ENCODE measurements around the gene MCTP1.
A peak's percentile ranks its signal among the peaks of the same experiment; 100 is the strongest.

MCTP1 gene

DNA sequence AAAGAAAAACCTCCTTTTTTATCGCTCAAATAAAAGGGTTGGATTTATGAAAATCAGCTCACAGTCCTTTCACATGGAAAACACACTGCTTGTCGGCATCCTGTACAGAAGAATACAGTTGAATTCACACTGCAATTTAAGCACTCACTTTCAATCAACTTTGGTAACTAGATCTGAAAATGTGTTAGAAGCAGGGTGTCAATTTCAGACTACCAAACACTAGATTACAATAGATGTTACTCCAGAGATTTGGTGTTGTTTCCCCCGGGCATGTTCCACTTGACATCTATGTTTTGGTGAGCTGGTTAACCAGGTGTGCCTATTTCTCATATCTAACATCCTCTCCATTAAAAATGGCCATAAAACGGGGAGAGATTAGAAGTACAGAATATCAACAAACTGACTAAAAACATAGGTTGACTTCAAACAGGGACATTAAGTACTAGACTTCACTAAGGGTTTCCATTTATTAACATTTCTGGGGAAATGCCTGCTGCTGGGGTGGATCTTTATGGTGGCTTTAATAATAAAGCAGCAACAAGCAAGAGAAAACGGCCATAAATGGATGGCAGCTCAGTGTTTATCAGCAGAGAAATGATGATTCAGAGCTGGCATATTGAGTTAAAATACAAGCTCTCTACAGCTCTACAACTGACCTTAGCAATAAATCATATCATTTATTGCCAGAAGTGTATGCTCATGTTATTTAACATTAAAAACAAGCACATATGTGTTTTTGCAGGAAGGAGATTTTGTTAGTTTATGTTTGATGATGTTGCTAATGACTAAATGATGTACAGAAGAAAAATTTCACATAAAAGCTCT, 507.6 kb downstream of the MCTP1 start:
- H3K4me3 ChIP-seq (ENCODE audit: low read length) = no peak overlapping the region
- H2BK5ac ChIP-seq (ENCODE audit: low read length) = no peak overlapping the region
- no peak overlapping the region for H3K27ac ChIP-seq (ENCODE audit: low read depth, low read length)
- H2AK5ac ChIP-seq (ENCODE audit: low read length) = no peak overlapping the region
- H4K5ac ChIP-seq (ENCODE audit: low read length) = no peak overlapping the region
- H3K79me2 ChIP-seq (ENCODE audit: control insufficient read depth, insufficient read depth, low read length) = no peaks in the 10 kb centered on the region
- DNase-seq = no peak
- H2BK120ac ChIP-seq (ENCODE audit: low read depth, low read length) = no peak overlapping the region
- no peak overlapping the region for H3K4ac ChIP-seq (ENCODE audit: low read depth, low read length)
- no peak overlapping the region for H2BK15ac ChIP-seq (replicated peaks; ENCODE audit: low read depth)
- no peak overlapping the region for H3K18ac ChIP-seq (ENCODE audit: low read length)
- WGBS (ENCODE audit: extremely low coverage, insufficient coverage, low lambda C conversion rate) = no CpG with 5 or more reads among the region's 5 CpGs
- no peaks in the 10 kb centered on the region for H3K4me1 ChIP-seq (ENCODE audit: control insufficient read depth, low read depth, low read length)
- H4K8ac ChIP-seq (ENCODE audit: low read depth, low read length) = no peak overlapping the region
- no peak overlapping the region for H3K23ac ChIP-seq (ENCODE audit: low read length)
- no peak overlapping the region for H3K56ac ChIP-seq (ENCODE audit: low read length)
- H3K36me3 ChIP-seq (ENCODE audit: control insufficient read depth, insufficient read depth, low read length) = no peaks in the 10 kb centered on the region
- no peaks in the 10 kb centered on the region for H3K27me3 ChIP-seq (ENCODE audit: insufficient read depth, low read length, poor library complexity)
- H3K79me1 ChIP-seq (ENCODE audit: low read length) = no peaks in the 10 kb centered on the region
- no peak overlapping the region for H3K9ac ChIP-seq (ENCODE audit: low read length)
- no peak overlapping the region for H3K4me2 ChIP-seq (ENCODE audit: low read length)

DNA sequence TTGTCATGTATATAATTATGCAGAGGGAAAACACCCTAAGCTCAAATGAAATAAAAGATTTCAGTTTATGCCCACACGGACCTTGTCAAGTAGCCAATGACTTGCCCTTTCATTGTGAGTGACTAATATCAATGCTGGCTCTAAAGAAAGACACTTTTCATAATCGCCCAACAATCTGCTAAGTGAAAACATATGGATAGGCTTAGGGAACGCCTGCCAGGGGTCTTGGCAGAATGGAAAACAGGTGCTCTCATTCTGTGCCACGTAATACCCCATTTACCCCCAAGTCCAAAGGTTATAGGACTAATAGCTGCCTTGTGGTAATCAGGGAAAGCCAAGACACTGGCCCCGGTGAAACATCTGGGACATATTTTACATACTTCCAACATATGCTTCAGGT, 508.7 kb downstream of the MCTP1 start:
- Histone ChIP-seq H3K23ac (ENCODE audit: low read length) (no peak overlapping the region), H3K4me1 (ENCODE audit: control insufficient read depth, low read depth, low read length) (no peaks in the 10 kb centered on the region), H3K36me3 (ENCODE audit: control insufficient read depth, insufficient read depth, low read length) (no peaks in the 10 kb centered on the region), H3K79me1 (ENCODE audit: low read length) (no peaks in the 10 kb centered on the region), H3K27me3 (ENCODE audit: insufficient read depth, low read length, poor library complexity) (no peaks in the 10 kb centered on the region), H2AK5ac (ENCODE audit: low read length) (no peak overlapping the region), H3K79me2 (ENCODE audit: control insufficient read depth, insufficient read depth, low read length) (no peaks in the 10 kb centered on the region), H2BK5ac (ENCODE audit: low read length) (no peak overlapping the region), H2BK120ac (ENCODE audit: low read depth, low read length) (no peak overlapping the region), H3K27ac (ENCODE audit: low read depth, low read length) (no peak overlapping the region), H3K56ac (ENCODE audit: low read length) (no peak overlapping the region), H2BK15ac (replicated peaks; ENCODE audit: low read depth) (no peak overlapping the region), H3K4me3 (ENCODE audit: low read length) (no peak overlapping the region), H3K9ac (ENCODE audit: low read length) (no peak overlapping the region), H4K8ac (ENCODE audit: low read depth, low read length) (no peak overlapping the region), H4K5ac (ENCODE audit: low read length) (no peak overlapping the region), H3K4me2 (ENCODE audit: low read length) (no peak overlapping the region), H3K18ac (ENCODE audit: low read length) (no peak overlapping the region), H3K4ac (ENCODE audit: low read depth, low read length) (no peak overlapping the region)
- WGBS (ENCODE audit: extremely low coverage, insufficient coverage, low lambda C conversion rate) = no CpG with 5 or more reads among the region's 5 CpGs
- DNase-seq = no peak

DNA sequence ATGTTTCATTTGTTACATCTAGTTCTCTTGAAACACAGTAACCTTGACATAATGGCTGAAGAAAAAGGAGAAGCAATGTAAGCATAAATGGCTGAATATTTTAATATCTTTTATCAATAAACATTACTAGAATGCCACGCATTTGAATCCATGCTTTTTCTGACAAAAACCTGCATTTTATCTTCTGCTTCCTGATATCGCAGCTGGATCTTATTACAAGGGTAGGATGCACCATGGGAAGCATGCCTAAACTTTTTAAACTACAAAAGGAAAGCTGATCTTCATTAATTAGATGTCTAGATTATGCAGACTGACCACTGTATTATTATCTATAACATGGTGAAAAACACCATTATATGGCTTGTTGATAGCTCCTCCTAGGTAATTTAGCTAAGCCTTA, 509.8 kb downstream of the MCTP1 start:
- Histone ChIP-seq H4K5ac (ENCODE audit: low read length) (no peak overlapping the region), H3K79me2 (ENCODE audit: control insufficient read depth, insufficient read depth, low read length) (no peaks in the 10 kb centered on the region), H3K56ac (ENCODE audit: low read length) (no peak overlapping the region), H3K4me1 (ENCODE audit: control insufficient read depth, low read depth, low read length) (no peaks in the 10 kb centered on the region), H3K36me3 (ENCODE audit: control insufficient read depth, insufficient read depth, low read length) (no peaks in the 10 kb centered on the region), H2AK5ac (ENCODE audit: low read length) (no peak overlapping the region), H3K79me1 (ENCODE audit: low read length) (no peaks in the 10 kb centered on the region), H3K27me3 (ENCODE audit: insufficient read depth, low read length, poor library complexity) (no peaks in the 10 kb centered on the region), H3K4me2 (ENCODE audit: low read length) (no peak overlapping the region), H2BK15ac (replicated peaks; ENCODE audit: low read depth) (no peak overlapping the region), H3K4me3 (ENCODE audit: low read length) (no peak overlapping the region), H2BK120ac (ENCODE audit: low read depth, low read length) (no peak overlapping the region), H3K9ac (ENCODE audit: low read length) (no peak overlapping the region), H3K4ac (ENCODE audit: low read depth, low read length) (no peak overlapping the region), H2BK5ac (ENCODE audit: low read length) (no peak overlapping the region), H3K23ac (ENCODE audit: low read length) (no peak overlapping the region), H4K8ac (ENCODE audit: low read depth, low read length) (no peak overlapping the region), H3K18ac (ENCODE audit: low read length) (no peak overlapping the region), H3K27ac (ENCODE audit: low read depth, low read length) (no peak overlapping the region)
- WGBS (ENCODE audit: extremely low coverage, insufficient coverage, low lambda C conversion rate) = no CpG with 5 or more reads among the region's 2 CpGs
- no peak for DNase-seq

DNA sequence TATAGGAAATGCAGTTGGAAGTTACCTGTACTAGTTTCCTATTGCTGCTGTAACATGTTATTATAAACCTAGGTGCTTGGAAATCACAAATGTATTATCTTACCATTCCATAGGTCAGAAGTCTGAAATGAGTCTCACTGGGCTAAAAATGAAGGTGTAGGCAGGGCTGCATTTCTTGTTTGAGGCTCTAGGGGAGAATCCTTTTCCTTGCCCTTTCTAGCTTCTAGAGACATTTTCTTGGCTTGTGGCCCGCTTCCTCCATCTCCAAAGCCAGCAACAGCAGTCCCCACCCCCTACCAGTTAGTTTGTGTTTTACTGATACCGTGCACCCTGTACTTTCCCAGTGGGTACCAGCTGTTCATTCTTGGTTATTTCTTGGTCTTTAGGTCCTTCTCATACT, 513.2 kb downstream of the MCTP1 start:
- Histone ChIP-seq H2BK5ac (ENCODE audit: low read length) (no peak overlapping the region), H3K4me1 (ENCODE audit: control insufficient read depth, low read depth, low read length) (no peaks in the 10 kb centered on the region), H4K5ac (ENCODE audit: low read length) (no peak overlapping the region), H3K9ac (ENCODE audit: low read length) (no peak overlapping the region), H4K8ac (ENCODE audit: low read depth, low read length) (no peak overlapping the region), H3K56ac (ENCODE audit: low read length) (no peak overlapping the region), H3K23ac (ENCODE audit: low read length) (no peak overlapping the region), H3K18ac (ENCODE audit: low read length) (no peak overlapping the region), H3K79me1 (ENCODE audit: low read length) (no peaks in the 10 kb centered on the region), H3K79me2 (ENCODE audit: control insufficient read depth, insufficient read depth, low read length) (no peaks in the 10 kb centered on the region), H3K4me3 (ENCODE audit: low read length) (no peak overlapping the region), H3K4me2 (ENCODE audit: low read length) (no peak overlapping the region), H3K4ac (ENCODE audit: low read depth, low read length) (no peak overlapping the region), H3K27me3 (ENCODE audit: insufficient read depth, low read length, poor library complexity) (no peaks in the 10 kb centered on the region), H2BK120ac (ENCODE audit: low read depth, low read length) (no peak overlapping the region), H3K36me3 (ENCODE audit: control insufficient read depth, insufficient read depth, low read length) (no peaks in the 10 kb centered on the region), H3K27ac (ENCODE audit: low read depth, low read length) (no peak overlapping the region), H2AK5ac (ENCODE audit: low read length) (no peak overlapping the region), H2BK15ac (replicated peaks; ENCODE audit: low read depth) (no peak overlapping the region)
- DNase-seq = peak; percentile 11
- WGBS (ENCODE audit: extremely low coverage, insufficient coverage, low lambda C conversion rate) = no CpG with 5 or more reads among the region's 2 CpGs

GRCh38 chr5:94769996-94770395, 514.9 kb downstream of the MCTP1 start:
- Histone ChIP-seq H3K4me2 (ENCODE audit: low read length) (no peak overlapping the region), H3K27ac (ENCODE audit: low read depth, low read length) (no peak overlapping the region), H3K56ac (ENCODE audit: low read length) (no peak overlapping the region), H3K4ac (ENCODE audit: low read depth, low read length) (no peak overlapping the region), H3K36me3 (ENCODE audit: control insufficient read depth, insufficient read depth, low read length) (no peaks in the 10 kb centered on the region), H4K8ac (ENCODE audit: low read depth, low read length) (no peak overlapping the region), H2BK120ac (ENCODE audit: low read depth, low read length) (no peak overlapping the region), H3K4me1 (ENCODE audit: control insufficient read depth, low read depth, low read length) (no peaks in the 10 kb centered on the region), H3K18ac (ENCODE audit: low read length) (no peak overlapping the region), H2BK15ac (replicated peaks; ENCODE audit: low read depth) (no peak overlapping the region), H3K27me3 (ENCODE audit: insufficient read depth, low read length, poor library complexity) (no peaks in the 10 kb centered on the region), H4K5ac (ENCODE audit: low read length) (no peak overlapping the region), H2AK5ac (ENCODE audit: low read length) (no peak overlapping the region), H3K79me1 (ENCODE audit: low read length) (no peaks in the 10 kb centered on the region), H2BK5ac (ENCODE audit: low read length) (no peak overlapping the region), H3K79me2 (ENCODE audit: control insufficient read depth, insufficient read depth, low read length) (no peaks in the 10 kb centered on the region), H3K4me3 (ENCODE audit: low read length) (no peak overlapping the region), H3K23ac (ENCODE audit: low read length) (no peak overlapping the region), H3K9ac (ENCODE audit: low read length) (no peak overlapping the region)
- no peak for DNase-seq
- no CpG with 5 or more reads among the region's 7 CpGs for WGBS (ENCODE audit: extremely low coverage, insufficient coverage, low lambda C conversion rate)

- no peak overlapping the region for H3K9ac ChIP-seq (ENCODE audit: low read length)
- H4K8ac ChIP-seq (ENCODE audit: low read depth, low read length) = no peak overlapping the region
- no peak overlapping the region for H2BK5ac ChIP-seq (ENCODE audit: low read length)
- H3K27ac ChIP-seq (ENCODE audit: low read depth, low read length) = no peak overlapping the region
- H4K5ac ChIP-seq (ENCODE audit: low read length) = no peak overlapping the region
- no peaks in the 10 kb centered on the region for H3K36me3 ChIP-seq (ENCODE audit: control insufficient read depth, insufficient read depth, low read length)
- H3K4me1 ChIP-seq (ENCODE audit: control insufficient read depth, low read depth, low read length) = no peaks in the 10 kb centered on the region
- H3K4me2 ChIP-seq (ENCODE audit: low read length) = no peak overlapping the region
- no peak overlapping the region for H3K4ac ChIP-seq (ENCODE audit: low read depth, low read length)
- H2BK120ac ChIP-seq (ENCODE audit: low read depth, low read length) = no peak overlapping the region
- no peaks in the 10 kb centered on the region for H3K27me3 ChIP-seq (ENCODE audit: insufficient read depth, low read length, poor library complexity)
- H3K4me3 ChIP-seq (ENCODE audit: low read length) = no peak overlapping the region
- H2AK5ac ChIP-seq (ENCODE audit: low read length) = no peak overlapping the region
- no peak for DNase-seq
- H3K79me2 ChIP-seq (ENCODE audit: control insufficient read depth, insufficient read depth, low read length) = no peaks in the 10 kb centered on the region
- H3K18ac ChIP-seq (ENCODE audit: low read length) = no peak overlapping the region
- H2BK15ac ChIP-seq (replicated peaks; ENCODE audit: low read depth) = no peak overlapping the region
- no peak overlapping the region for H3K23ac ChIP-seq (ENCODE audit: low read length)
- no peak overlapping the region for H3K56ac ChIP-seq (ENCODE audit: low read length)
- WGBS (ENCODE audit: extremely low coverage, insufficient coverage, low lambda C conversion rate) = no CpG with 5 or more reads among the region's 4 CpGs
- no peaks in the 10 kb centered on the region for H3K79me1 ChIP-seq (ENCODE audit: low read length)
Observed at GRCh38 chr5:94761786-94762185, 523.1 kb downstream of the MCTP1 start.

Measured in mesendoderm (in vitro differentiated cells).